ENCODE results near the gene INSRR.

INSRR gene

DNA sequence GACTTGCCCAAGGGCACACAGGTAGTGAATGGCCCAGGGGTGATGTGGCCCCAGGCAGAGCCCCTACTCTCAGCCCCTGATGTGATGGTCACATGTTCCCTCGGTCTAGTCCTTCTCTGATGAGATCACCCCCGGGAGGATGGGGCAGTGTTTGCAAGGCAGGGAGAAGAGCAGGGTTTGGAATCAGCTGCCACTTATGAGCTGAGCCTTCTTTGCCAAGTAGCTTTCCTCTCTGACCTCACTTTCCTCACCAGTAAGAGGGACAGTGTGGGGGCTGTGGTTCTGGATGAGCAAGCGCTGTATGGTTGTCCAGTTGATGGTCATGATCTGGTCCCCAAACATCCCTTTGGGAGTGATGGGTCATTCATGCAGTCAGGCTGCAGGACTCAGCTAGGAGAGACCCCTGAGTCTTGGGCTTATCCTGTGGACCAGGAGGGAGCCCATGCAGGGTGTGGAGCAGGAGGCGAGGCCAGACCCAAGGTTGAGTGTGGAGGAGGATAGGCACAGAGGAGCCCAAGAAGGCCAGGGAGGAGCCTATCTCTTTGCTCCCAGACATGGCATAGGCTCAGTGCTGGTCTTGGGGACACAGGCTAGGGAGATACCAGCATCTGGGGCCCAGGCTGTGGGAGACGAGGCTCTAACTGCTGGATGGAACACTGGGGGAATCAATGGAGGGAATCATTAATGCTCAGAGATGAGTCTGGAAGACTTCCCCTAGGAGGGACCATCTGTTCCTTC is 18.7 kb upstream of the INSRR start:
- in situ Hi-C loops (cut with MboI; ENCODE audit: low sequenced_read_pairs) = loop anchor here (25.0 kb wide), 1 partner anchor 165 kb away; the partner anchor contains the start of gene CRABP2

DNA sequence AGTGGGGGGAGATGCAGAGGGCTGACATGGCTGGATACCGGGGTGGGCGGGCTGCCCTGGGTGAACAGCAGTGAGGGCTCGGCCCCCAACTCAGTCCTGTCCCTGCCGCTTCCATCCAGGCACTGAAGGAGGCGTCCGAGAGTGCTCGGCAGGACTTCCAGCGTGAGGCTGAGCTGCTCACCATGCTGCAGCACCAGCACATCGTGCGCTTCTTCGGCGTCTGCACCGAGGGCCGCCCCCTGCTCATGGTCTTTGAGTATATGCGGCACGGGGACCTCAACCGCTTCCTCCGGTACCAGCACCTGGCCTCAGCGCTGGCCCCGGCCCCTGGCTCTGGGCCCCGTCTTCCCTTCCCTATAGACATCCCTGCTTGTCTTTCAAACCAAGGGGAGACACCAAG is 17.4 kb upstream of the INSRR start:
- in situ Hi-C loops (cut with MboI; ENCODE audit: low sequenced_read_pairs) = loop anchor here (25.0 kb wide), 1 partner anchor 164 kb away; the partner anchor contains the start of gene CRABP2

DNA sequence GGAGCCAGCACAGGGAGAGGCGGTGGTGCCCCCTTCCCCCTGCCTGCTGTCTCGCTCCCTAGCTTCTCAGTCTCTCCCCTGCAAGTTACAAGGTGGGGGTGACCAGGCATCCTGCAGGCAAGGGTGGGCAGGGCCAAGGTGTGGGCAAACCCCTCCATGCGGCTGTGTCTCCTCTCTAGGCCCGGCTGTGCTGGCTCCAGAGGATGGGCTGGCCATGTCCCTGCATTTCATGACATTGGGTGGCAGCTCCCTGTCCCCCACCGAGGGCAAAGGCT is 16.4 kb upstream of the INSRR start:
- in situ Hi-C loops (cut with MboI; ENCODE audit: low sequenced_read_pairs) = loop anchor here (25.0 kb wide), 1 partner anchor 163 kb away; the partner anchor contains the start of gene CRABP2

DNA sequence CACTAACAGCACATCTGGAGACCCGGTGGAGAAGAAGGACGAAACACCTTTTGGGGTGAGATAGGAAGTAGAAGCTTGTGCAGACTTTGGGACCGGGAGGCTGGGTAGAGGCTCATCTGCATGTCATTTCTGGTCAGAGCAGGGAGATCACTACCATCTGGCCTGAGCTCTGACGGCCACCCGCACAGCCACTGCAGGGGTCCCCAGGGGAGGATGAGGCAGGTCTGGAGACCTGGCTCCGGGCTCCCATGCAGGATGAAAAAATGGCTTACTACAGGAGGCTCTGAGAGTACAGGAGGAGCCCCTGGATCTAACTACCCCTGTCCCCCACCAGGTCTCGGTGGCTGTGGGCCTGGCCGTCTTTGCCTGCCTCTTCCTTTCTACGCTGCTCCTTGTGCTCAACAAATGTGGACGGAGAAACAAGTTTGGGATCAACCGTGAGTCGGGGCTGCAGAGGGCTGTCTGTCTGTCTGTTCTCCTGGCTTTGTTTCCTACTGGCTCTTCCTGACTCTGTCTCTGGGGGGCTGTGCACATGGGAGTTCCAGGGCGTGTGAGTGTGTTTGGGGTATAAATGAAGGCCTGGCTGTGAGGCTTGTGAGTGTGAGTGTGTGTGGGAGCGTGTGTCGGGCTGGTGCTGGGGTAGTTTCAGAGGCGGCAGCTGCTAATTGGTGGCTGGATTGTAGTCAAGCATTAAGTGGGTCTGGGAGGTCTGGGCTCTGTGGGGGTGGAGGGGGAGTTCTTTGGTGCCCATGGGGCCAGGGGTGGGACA is 15.8 kb upstream of the INSRR start:
- in situ Hi-C loops (cut with MboI; ENCODE audit: low sequenced_read_pairs) = loop anchor here (25.0 kb wide), 1 partner anchor 162 kb away; the partner anchor contains the start of gene CRABP2

DNA sequence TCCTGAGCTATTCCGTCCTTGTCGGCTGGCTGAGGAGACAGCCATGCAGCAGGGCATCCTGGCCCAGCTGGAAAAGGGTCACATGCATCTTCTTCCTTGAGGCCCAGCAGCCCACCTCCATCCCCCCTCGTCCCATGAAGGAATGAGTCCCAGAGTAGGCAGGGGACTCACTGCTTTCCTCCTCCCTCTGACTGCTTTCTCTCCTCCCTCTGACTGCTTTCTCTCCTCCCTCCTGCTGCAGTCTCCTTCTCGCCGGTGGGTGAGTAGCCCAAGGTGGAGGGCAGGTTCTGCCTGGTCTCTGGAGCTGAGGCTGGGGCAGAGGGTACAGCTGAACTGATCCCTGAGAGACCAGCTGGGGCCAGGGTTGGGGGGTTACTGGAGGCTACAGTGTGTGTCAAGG is 15.2 kb upstream of the INSRR start:
- in situ Hi-C loops (cut with MboI; ENCODE audit: low sequenced_read_pairs) = no loop called here

DNA sequence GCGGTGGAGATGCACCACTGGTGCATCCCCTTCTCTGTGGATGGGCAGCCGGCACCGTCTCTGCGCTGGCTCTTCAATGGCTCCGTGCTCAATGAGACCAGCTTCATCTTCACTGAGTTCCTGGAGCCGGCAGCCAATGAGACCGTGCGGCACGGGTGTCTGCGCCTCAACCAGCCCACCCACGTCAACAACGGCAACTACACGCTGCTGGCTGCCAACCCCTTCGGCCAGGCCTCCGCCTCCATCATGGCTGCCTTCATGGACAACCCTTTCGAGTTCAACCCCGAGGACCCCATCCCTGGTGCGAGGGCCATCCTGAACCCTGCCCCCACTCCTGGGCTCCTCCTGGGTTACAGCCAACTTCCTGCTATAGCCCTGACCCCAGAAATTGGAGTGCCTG is 14.7 kb upstream of the INSRR start:
- in situ Hi-C loops (cut with MboI; ENCODE audit: low sequenced_read_pairs) = no loop called here

DNA sequence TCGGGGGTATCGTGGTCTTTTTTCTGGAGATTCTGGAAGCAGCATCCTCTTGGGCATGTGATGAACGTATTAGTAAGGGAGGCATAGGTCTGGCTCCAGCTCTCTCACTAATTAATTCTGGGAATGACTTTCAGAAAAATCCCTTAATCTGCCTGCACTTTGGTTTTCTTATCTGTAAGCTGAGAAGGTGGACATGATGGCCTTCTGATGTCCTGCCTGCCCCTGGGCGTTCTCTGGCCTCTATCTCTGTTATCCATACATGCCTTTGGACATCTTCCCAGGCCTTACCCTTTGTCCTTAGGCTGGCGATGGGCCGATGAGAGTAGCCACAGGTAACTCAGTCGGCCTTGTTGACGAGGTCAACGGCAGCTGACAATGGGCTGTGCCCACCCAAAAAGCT is 10.5 kb upstream of the INSRR start:
- in situ Hi-C loops (cut with MboI; ENCODE audit: low sequenced_read_pairs) = no loop called here

DNA sequence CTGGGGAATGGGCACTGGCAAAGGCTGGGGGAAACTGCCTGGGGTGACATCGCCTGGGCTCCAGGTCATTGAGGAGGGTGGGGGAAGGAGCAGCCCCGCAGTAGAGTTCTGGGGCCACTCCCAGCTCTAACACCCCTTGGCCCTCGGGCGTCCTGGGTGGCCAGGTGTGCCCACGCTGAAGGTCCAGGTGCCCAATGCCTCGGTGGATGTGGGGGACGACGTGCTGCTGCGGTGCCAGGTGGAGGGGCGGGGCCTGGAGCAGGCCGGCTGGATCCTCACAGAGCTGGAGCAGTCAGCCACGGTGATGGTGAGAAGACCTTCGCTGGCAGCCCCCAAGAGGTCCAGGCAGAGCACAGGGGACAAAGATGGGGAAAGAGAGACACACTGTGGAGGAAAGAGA is 9.4 kb upstream of the INSRR start:
- in situ Hi-C loops (cut with MboI; ENCODE audit: low sequenced_read_pairs) = no loop called here

DNA sequence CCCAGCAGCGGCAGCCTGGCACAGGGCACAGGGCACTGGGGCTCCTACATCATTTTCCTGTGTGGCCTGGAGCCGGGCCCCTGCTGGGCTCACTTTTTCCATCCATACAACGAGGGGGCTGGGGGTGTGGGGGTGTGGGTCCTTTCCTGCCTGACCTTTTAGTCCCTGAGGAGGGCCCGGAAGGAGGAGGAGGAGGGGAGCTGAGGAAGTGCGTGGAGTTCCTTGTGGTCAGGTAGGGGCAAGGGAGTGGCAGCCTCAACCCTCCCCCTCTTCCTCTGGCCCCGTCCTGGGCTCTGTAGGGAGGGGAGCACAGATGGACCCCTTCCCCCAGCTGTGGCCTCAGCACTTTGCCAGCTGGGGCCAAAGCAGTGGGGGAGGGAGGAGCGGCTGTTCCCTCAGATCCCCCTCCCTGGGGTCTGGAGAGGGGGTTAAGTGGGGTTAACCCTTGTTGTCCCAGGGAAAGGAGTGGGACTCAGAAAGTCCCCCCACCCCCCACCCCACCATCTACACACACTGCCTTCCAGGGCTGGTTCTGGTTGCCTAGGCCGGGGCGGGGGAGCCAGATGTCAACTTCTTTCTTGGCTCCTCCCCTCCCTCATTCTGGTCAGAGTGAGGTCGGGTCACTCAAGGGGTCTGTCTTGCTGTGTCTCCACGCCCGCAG is 7.5 kb upstream of the INSRR start:
- in situ Hi-C loops (cut with MboI; ENCODE audit: low sequenced_read_pairs) = no loop called here

DNA sequence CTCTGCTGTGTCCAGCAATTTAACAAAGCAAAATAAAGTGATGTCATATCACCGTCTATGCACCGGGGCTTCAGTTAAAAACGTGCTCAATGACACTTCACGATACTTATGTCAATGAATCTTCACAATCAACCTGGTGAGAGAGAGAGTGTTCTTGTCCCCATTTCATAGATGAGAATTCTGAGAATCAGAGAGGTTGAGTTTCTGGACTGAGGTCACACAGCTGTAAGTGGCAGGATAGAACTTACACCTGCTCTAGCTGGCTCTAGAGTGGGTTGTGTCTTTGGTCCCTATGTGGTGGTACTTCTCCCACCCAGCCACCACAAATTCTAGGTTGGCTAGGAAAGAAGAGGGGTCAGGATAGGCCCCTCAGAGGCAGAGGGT is 6.9 kb upstream of the INSRR start:
- in situ Hi-C loops (cut with MboI; ENCODE audit: low sequenced_read_pairs) = no loop called here

DNA sequence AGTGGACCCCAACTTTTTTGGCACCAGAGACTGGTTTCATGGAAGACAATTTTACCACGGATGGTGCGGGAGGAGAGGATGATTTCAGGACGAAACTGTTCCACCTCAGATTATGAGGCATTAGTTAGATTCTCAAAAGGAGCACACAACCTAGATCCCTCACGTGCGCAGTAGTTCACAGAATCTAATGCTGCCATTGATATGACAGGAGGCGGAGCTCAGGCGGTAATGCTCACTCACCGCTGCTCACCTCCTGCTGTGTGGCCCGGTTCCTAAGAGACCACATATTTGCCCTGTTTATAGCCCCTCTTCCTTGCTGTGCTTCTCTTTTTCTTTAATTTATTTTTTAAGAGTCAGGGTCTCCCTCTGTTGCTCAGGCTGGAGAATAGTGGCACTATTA is 6.3 kb upstream of the INSRR start:
- in situ Hi-C loops (cut with MboI; ENCODE audit: low sequenced_read_pairs) = no loop called here

DNA sequence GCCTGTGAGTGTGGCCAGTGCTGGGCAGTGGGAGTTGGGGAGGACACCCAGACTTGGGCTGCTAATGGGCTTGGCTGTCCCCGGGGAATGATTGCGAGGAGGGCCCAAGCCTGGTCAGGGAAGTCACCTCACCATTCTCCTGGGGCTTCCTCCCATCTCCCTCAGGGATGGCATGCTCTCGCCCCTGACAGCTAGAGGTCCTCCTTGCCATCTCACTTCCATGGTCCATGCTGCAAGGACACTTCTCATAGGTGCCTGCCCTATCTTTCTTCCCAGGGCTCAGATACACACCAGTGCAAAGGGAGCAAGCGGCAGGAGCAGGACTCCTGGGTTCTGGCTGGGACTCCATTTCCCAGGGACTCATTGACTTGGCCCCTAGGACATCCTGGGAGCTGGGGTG is 5.9 kb upstream of the INSRR start:
- in situ Hi-C loops (cut with MboI; ENCODE audit: low sequenced_read_pairs) = no loop called here

DNA sequence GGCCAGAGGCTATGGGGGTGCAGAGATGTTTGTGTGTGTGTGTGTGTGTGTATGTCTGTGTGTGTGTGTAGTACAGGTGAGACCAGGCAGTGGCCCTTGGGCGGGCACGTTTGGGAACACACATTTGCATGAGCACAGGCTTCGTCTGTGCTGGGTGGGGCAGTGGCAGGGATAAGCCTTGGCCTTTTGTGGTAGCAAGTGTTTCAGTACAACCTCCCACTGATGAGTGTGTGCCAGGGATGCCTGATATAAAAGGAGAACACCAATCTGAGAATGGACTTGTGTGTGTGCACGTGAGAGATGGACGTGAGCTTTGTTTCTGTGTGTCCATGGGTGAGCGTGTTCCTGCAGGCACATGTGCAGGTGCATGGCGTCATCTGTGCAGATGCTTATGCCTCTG is 4.7 kb upstream of the INSRR start:
- in situ Hi-C loops (cut with MboI; ENCODE audit: low sequenced_read_pairs) = no loop called here

DNA sequence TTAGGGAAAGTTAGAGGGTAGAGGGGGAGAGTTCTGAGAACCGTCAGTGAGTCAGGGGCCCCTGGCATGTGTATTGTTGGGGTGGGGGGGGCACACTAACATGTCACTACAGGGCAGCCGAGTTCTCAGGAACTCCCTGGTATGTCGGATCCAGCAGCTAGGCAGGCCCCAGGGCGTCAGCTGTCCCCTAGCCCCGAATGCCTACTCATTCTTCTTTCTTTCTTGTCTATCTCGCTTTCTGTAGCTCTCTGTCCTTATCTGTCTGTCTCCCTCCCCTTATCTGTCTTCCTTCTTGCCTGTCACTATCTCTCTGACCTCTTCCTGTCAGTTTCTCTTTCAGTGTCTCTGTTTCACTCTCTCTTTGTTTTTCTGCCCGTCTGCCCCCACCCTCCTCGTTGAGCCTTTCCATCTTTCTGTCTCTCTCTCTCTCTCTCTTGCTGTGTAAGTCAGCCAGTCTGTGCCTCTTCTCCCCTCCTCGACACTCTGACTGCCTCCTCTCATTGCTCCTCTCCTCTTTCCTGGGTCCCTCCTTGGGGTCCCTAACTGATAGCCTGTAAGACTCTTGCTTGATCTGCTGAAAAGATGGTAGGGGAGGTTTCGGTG is 4.2 kb upstream of the INSRR start:
- in situ Hi-C loops (cut with MboI; ENCODE audit: low sequenced_read_pairs) = no loop called here

DNA sequence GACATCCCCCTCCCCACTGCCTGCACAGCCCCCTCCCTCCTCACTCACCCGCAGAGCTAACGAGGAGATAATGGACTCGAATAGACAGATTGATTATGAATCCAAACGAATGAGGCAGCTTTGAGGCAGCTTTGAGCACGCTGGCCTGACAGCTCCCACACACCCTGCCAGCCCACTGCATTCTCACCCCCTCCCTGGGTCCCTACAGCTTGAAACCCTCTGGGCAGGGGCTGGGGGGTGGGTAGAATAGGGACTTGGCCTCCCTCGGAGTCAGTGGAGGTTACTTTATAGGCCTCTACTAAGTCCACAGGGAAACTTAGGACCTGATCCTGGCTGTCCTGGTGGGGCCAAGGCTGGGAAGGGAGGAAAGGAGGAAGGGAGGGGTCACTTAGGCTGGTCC is 3.7 kb upstream of the INSRR start:
- in situ Hi-C loops (cut with MboI; ENCODE audit: low sequenced_read_pairs) = no loop called here

DNA sequence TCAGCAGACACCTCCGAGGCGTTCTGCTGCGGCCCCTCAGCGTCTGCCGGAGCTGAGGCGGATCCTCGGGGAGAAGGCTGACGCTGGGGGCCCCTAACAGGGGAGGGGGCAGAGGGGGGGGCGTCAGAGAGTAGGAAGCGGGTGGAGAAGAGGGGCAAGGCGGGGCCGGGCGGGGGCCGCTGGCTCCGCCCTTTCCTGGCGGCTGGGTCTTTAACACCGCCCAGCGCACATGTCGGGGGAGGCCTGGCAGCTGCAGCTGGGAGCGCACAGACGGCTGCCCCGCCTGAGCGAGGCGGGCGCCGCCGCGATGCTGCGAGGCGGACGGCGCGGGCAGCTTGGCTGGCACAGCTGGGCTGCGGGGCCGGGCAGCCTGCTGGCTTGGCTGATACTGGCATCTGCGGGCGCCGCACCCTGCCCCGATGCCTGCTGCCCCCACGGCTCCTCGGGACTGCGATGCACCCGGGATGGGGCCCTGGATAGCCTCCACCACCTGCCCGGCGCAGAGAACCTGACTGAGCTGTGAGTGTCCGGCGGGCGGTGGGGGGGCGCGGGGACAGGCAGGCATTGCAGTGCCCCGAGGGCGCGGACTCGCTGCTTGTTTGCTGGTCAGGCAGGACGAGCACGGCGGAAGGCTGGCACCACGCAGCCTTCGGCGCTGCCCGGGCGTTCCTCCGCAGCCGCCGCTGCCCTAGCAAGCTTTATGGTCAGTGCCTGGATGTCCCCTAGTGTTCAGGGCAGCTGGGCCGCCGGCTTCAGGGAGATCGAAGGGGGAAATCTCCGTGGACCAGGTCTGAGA is 1.9 kb upstream of the INSRR start, which contains the start of gene NTRK1:
NTRK1 (plus strand) TSS at position 238 of the 796 bp plus-strand sequence; CDS start at position 308, 70 bp downstream.
- in situ Hi-C loops (cut with MboI; ENCODE audit: low sequenced_read_pairs) = no loop called here

DNA sequence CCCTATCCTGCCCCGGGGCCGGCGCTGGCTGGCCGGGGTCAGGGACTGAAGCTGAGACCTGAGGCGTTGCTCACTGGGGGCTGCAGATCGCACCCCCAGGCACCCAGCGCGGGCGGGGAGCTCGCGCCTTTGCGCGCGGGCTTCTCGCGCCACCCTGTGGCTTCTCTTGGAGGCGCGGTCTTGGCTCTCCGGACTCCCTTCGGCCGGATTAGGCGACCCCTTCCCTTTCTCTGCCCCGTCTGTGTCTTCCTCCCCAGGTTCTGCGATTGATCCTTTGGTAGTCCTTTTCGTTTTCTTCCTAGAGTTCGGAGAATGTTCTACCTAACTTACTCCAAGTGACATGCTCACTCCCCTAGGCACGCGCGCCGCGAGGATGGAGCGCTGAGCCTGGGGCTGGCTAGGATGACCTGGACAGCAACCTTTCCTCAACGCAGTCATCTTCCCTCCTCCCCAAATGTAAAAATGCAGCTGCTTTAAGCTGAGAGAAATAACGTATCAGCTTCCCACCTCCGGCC is 1.3 kb upstream of the INSRR start:
- in situ Hi-C loops (cut with MboI; ENCODE audit: low sequenced_read_pairs) = no loop called here

DNA sequence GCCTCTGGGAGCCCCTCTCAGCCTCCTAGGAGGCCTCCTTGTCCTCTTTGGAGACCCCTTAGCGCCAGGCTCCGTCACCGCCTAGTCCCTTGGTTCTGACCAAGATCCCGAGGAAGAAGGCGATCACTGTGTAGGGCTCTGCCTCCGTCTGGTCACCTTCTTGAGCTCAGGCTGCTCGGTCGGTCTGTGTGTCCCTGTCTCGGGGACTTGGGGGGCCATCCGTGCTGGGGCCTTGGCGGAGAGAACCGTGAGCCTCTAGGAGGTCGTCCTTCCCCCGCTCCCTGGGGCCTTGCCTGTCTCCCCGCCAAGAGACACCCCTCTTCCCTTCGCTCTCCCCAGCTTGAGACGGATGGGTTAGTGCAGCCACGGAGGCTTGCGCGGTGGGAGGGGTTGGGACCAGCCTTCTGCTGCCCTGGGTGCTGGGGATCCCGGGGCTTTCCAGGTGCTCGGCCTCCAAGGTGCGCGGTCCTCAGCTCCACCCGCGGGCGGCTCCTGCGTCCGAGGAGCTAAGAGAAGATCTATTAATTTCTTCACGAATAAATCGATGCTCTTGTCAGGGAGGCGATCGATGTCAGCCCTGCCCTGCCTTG is 701 bp upstream of the INSRR start:
- in situ Hi-C loops (cut with MboI; ENCODE audit: low sequenced_read_pairs) = no loop called here

DNA sequence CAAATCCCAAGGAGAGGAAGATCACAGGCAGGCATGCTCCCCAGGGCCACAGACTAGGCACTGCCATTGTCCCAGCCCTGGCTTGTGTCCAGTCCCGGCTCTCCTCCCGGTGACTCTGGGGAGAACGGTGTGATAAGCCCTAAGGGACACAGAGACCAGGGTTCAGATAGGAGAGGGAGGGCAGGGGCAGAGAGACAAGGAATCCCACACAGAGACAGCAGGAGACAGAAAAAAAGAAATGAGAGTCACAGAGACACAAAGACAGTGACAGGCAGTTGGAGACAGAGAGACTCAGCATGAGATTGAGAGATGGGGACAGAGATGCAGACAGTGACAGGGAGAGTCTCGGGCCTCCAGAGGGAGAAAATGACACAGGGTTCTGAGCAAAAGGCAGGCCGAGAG is 361 bp downstream of the INSRR start:
- in situ Hi-C loops (cut with MboI; ENCODE audit: low sequenced_read_pairs) = no loop called here

DNA sequence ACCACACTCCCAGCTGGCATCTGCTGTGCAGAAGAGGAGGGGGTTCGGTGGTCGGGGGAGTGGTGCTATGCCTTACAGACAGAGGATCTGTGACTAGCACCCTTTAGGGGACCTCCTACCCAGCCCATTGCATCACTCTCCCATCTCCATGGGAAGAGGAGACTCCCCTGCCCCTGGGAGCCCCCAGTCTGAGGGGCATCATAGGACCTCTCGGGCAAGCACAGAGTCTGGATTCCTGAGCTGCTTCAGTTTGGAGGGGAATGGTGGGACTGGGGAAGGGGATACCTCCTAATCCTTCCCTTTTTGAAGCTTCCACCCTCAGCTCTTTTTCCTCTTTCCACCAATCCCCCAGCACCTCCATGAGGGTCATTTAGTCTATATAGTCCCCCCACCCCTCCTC is 1.4 kb downstream of the INSRR start:
- in situ Hi-C loops (cut with MboI; ENCODE audit: low sequenced_read_pairs) = no loop called here
